H9 (cell line): Measurements from ENCODE around the gene TOR1AIP1. TPM values are rescaled to one million over a fixed set of nuclear protein-coding genes. Genes with fewer than 3 reads are reported as not detected.

Source experiments
- DNase-seq: peaks from one replicate; pipeline ENCODE4 v3.0.0-alpha.2; 2017
- H2AFZ ChIP-seq: one replicate; pipeline ENCODE4 v1.6.1; 2013; ENCODE audit warnings: mild to moderate bottlenecking, low read length, control low read depth, moderate library complexity
- H2AK5ac ChIP-seq: 2 replicates; pipeline ENCODE4 v1.6.1; 2013; ENCODE audit warnings: low read length, control low read depth, mixed read lengths; ENCODE audit not compliant: insufficient read length
- H2BK120ac ChIP-seq: one replicate; pipeline ENCODE4 v1.6.1; 2013; ENCODE audit warnings: low read depth, mild to moderate bottlenecking, low read length, control low read depth, inconsistent platforms; ENCODE audit not compliant: poor library complexity, severe bottlenecking
- H2BK12ac ChIP-seq: 2 replicates; pipeline ENCODE4 v1.6.1; 2013; ENCODE audit warnings: low read length, control low read depth, mixed read lengths, low read depth; ENCODE audit not compliant: insufficient read length
- H2BK15ac ChIP-seq: 2 replicates; pipeline ENCODE4 v1.6.1; 2013; ENCODE audit warnings: low read depth, low read length, control low read depth
- H2BK20ac ChIP-seq: one replicate; pipeline ENCODE4 v1.6.1; 2013; ENCODE audit warnings: low read depth, mild to moderate bottlenecking, low read length, control low read depth, inconsistent platforms; ENCODE audit not compliant: poor library complexity, severe bottlenecking
- H2BK5ac ChIP-seq: 2 replicates; pipeline ENCODE4 v1.6.1; 2013; ENCODE audit warnings: low read length, control low read depth, mixed read lengths; ENCODE audit not compliant: insufficient read length
- H3K14ac ChIP-seq: 2 replicates; pipeline ENCODE4 v1.6.1; 2013; ENCODE audit warnings: low read length, control low read depth; ENCODE audit not compliant: insufficient read depth
- H3K18ac ChIP-seq: 2 replicates; pipeline ENCODE4 v1.6.1; 2013; ENCODE audit warnings: low read depth, mild to moderate bottlenecking, mixed read lengths, low read length, control low read depth; ENCODE audit not compliant: insufficient read length
- H3K23ac ChIP-seq: 2 replicates; pipeline ENCODE4 v1.6.1; 2013; ENCODE audit warnings: low read length, control low read depth, mixed read lengths, low read depth; ENCODE audit not compliant: insufficient read length
- H3K23me2 ChIP-seq: 2 replicates; pipeline ENCODE4 v1.6.1; 2013; ENCODE audit warnings: low read depth, mild to moderate bottlenecking, mixed read lengths, low read length, control low read depth; ENCODE audit not compliant: insufficient read length, poor library complexity, severe bottlenecking
- H3K27ac ChIP-seq: 2 replicates; pipeline ENCODE4 v1.5.1; 2013; ENCODE audit warnings: low read length, control low read depth, mixed read lengths, low read depth; ENCODE audit not compliant: insufficient read length
- H3K27me3 ChIP-seq: 2 replicates; pipeline ENCODE4 v1.6.1; 2013; ENCODE audit warnings: low read length, control low read depth, inconsistent platforms; ENCODE audit not compliant: insufficient read depth
- H3K4ac ChIP-seq: 2 replicates; pipeline ENCODE4 v1.6.1; 2013; ENCODE audit warnings: low read depth, mild to moderate bottlenecking, control low read depth, inconsistent platforms, low read length, moderate library complexity
- H3K4me1 ChIP-seq: 2 replicates; pipeline ENCODE4 v1.6.1; 2013; ENCODE audit warnings: low read length, control low read depth, inconsistent platforms; ENCODE audit not compliant: insufficient read depth
- H3K4me2 ChIP-seq: 2 replicates; pipeline ENCODE4 v1.6.1; 2013; ENCODE audit warnings: low read length, control low read depth, mixed read lengths; ENCODE audit not compliant: insufficient read length, insufficient read depth
- H3K56ac ChIP-seq: 2 replicates; pipeline ENCODE4 v1.6.1; 2013; ENCODE audit warnings: low read depth, mild to moderate bottlenecking, mixed read lengths, low read length, control low read depth; ENCODE audit not compliant: insufficient read length
- H3K79me1 ChIP-seq: 2 replicates; pipeline ENCODE4 v1.6.1; 2013; ENCODE audit warnings: low read depth, mild to moderate bottlenecking, moderate library complexity, low read length, control low read depth, inconsistent platforms; ENCODE audit not compliant: insufficient read depth, poor library complexity, severe bottlenecking
- H3K79me2 ChIP-seq: 2 replicates; pipeline ENCODE4 v1.6.1; 2013; ENCODE audit warnings: low read length, control low read depth, inconsistent platforms; ENCODE audit not compliant: insufficient read depth
- H3K9ac ChIP-seq: 2 replicates; pipeline ENCODE4 v1.6.1; 2013; ENCODE audit warnings: low read length, control low read depth, mixed read lengths; ENCODE audit not compliant: insufficient read length; ENCODE audit errors: extremely low read depth
- H3K9me3 ChIP-seq: one replicate; pipeline ENCODE4 v1.6.1; 2013; ENCODE audit warnings: low read depth, low read length, inconsistent platforms; ENCODE audit not compliant: control insufficient read depth
- H3T11ph ChIP-seq: one replicate; pipeline ENCODE4 v1.6.1; 2013; ENCODE audit warnings: mild to moderate bottlenecking, low read length, control low read depth, inconsistent platforms
- H4K20me1 ChIP-seq: one replicate; pipeline ENCODE4 v1.6.1; 2013; ENCODE audit not compliant: control insufficient read depth, insufficient read length, insufficient read depth
- H4K5ac ChIP-seq: 2 replicates; pipeline ENCODE4 v1.6.1; 2013; ENCODE audit warnings: low read depth, mild to moderate bottlenecking, mixed read lengths, low read length, control low read depth; ENCODE audit not compliant: insufficient read length
- H4K8ac ChIP-seq: replicated peaks from 2 replicates; pipeline ENCODE4 v1.6.1; 2013; ENCODE audit warnings: low read length, control low read depth, mixed read lengths, low read depth; ENCODE audit not compliant: insufficient read length
- H4K91ac ChIP-seq: 2 replicates; pipeline ENCODE4 v1.6.1; 2013; ENCODE audit warnings: low read depth, mild to moderate bottlenecking, moderate library complexity, mixed read lengths, low read length, control low read depth; ENCODE audit not compliant: insufficient read length
- H3K27ac Mint-ChIP-seq, 3 experiments: 2 replicates in 2 of 3; 3 replicates in 1 of 3; pipeline ENCODE4 v1.8.0; 2020 to 2021; ENCODE audit warnings: mixed read lengths in 3 of 3, mild to moderate bottlenecking in 1 of 3, moderate library complexity in 1 of 3
- H3K27me3 Mint-ChIP-seq: 2 replicates; pipeline ENCODE4 v1.8.0; 2021; ENCODE audit warnings: low read depth, mild to moderate bottlenecking, moderate library complexity, mixed read lengths
- H3K36me3 Mint-ChIP-seq, 3 experiments: 2 replicates in 2 of 3; 3 replicates in 1 of 3; pipeline ENCODE4 v1.8.0; 2020 to 2021; ENCODE audit warnings: low read depth in 3 of 3, mixed read lengths in 3 of 3; ENCODE audit not compliant: insufficient read depth in 1 of 3
- H3K4me1 Mint-ChIP-seq, 2 experiments: 2 replicates each; pipeline ENCODE4 v1.8.0; 2020; ENCODE audit warnings: mixed read lengths in 2 of 2
- H3K4me3 Mint-ChIP-seq, 2 experiments: 2 replicates in 1 of 2; 3 replicates in 1 of 2; pipeline ENCODE4 v1.8.0; 2020 to 2021; ENCODE audit warnings: mild to moderate bottlenecking in 2 of 2, mixed read lengths in 2 of 2, moderate library complexity in 1 of 2
- H3K9me3 Mint-ChIP-seq, 2 experiments: 2 replicates in 1 of 2; 3 replicates in 1 of 2; pipeline ENCODE4 v1.8.0; 2020; ENCODE audit warnings: mild to moderate bottlenecking in 2 of 2, mixed read lengths in 2 of 2, moderate library complexity in 1 of 2
- CTCF ChIP-seq: fragments of 200-600 bp; sonication (generic); conservative IDR thresholded peaks from 3 replicates; pipeline ENCODE4 v1.8.0; 2021; ENCODE audit warnings: antibody characterized with exemption, mild to moderate bottlenecking
- WGBS: extraction: QIAGEN DNeasy Blood & Tissue Kit; methylation state at CpG from one replicate; pipeline ENCODE4 v1.1.7; 2013; ENCODE audit warnings: missing lambda C conversion rate, low lambda C conversion rate, mixed read lengths; ENCODE audit not compliant: insufficient read length; ENCODE audit errors: extremely low coverage; 5-methylcytosine and 5-hydroxymethylcytosine counted together
- total RNA-seq: library from RNA; stranded (reverse); gene quantifications from 2 replicates; pipeline ENCODE4 v1.2.1, GENCODE V29; 2021

The TOR1AIP1 gene
- total RNA-seq, 1 experiment from 2014 or later, result 25.5 TPM

- Histone ChIP-seq H4K8ac (no peak overlapping the region), H3K27me3 (no peaks in the 10 kb centered on the region), H4K5ac (no peak overlapping the region), H3K4ac (no peak overlapping the region), H2BK12ac (no peak overlapping the region), H3K4me2 (no peak overlapping the region), H2BK120ac (no peak overlapping the region), H3K56ac (no peak overlapping the region), H2AK5ac (no peak overlapping the region), H2BK20ac (no peak overlapping the region), H3K23ac (no peak overlapping the region), H3K27ac (no peak overlapping the region), H2BK15ac (no peak overlapping the region), H3K4me1 (no peaks in the 10 kb centered on the region), H3K23me2 (no peaks in the 10 kb centered on the region), H4K91ac (no peak overlapping the region), H4K20me1 (no peaks in the 10 kb centered on the region), H3T11ph (no peak overlapping the region), H2BK5ac (no peak overlapping the region), H3K14ac (no peak overlapping the region), H2AFZ (no peak overlapping the region), H3K9me3 (no peaks in the 10 kb centered on the region), H3K79me2 (peaks cover 2% of the 10 kb centered on the region; the same call in 1 of the 2 replicates), H3K18ac (no peak overlapping the region), H3K79me1 (no peaks in the 10 kb centered on the region), H3K9ac (no peak overlapping the region)
- H3K36me3 Mint-ChIP-seq, result peaks cover 17 to 57% (median 44%) of the 10 kb centered on the region in 3 experiments; a peak in 6 of 7 replicates
- no peak for TF ChIP-seq CTCF
- H3K9me3 Mint-ChIP-seq, result no peaks in the 10 kb centered on the region
- no peak overlapping the region for H3K4me3 Mint-ChIP-seq
- no CpG with 5 or more reads among the region's 6 CpGs for WGBS
- H3K27ac Mint-ChIP-seq, result no peak overlapping the region; a peak in 1 of 7 replicates
- peaks cover 5 to 6% of the 10 kb centered on the region in 2 experiments; a peak in 3 of 4 replicates for H3K4me1 Mint-ChIP-seq
- DNase-seq, result no peak
- no peaks in the 10 kb centered on the region for H3K27me3 Mint-ChIP-seq
Measured at GRCh38 chr1:179865377-179865776, 16.7 kb upstream of the TOR1AIP1 start.
